DND-41 (cell line): ENCODE data around the gene NAT10.

Experiments
- ATAC-seq: fragments of 200-7000 bp; cut with Tn5 transposase; 3 replicates; pipeline ENCODE4 v1.9.1; 2021; ENCODE audit warnings: low read depth; ENCODE audit not compliant: insufficient read depth
- DNase-seq: peaks from one replicate; pipeline ENCODE4 v3.0.0-alpha.2; 2020
- H2AFZ ChIP-seq: 2 replicates; pipeline ENCODE4 v1.6.0; 2012; ENCODE audit warnings: low read depth, low read length
- H3K27ac ChIP-seq: 2 replicates; pipeline ENCODE4 v1.5.1; 2012; ENCODE audit warnings: low read length, inconsistent platforms
- H3K27me3 ChIP-seq: fragments of 200-600 bp; sonication (generic); 2 replicates; pipeline ENCODE4 v1.6.0; 2012; ENCODE audit warnings: low read length, mild to moderate bottlenecking, inconsistent platforms; ENCODE audit not compliant: insufficient read depth, poor library complexity
- H3K36me3 ChIP-seq: 2 replicates; pipeline ENCODE4 v1.5.1; 2012; ENCODE audit warnings: low read length, inconsistent platforms; ENCODE audit not compliant: insufficient read depth
- H3K4me1 ChIP-seq: 2 replicates; pipeline ENCODE4 v1.5.1; 2012; ENCODE audit warnings: mild to moderate bottlenecking, low read length; ENCODE audit not compliant: insufficient read depth
- H3K4me2 ChIP-seq: 2 replicates; pipeline ENCODE4 v1.6.0; 2012; ENCODE audit warnings: mild to moderate bottlenecking, moderate library complexity, low read length, inconsistent platforms; ENCODE audit not compliant: insufficient read depth
- H3K4me3 ChIP-seq, 2 experiments: fragments of 200-600 bp in 1 of 2; shearing (Covaris generic) in 1 of 2; 2 replicates each; pipeline ENCODE4 v1.5.1; 2012 to 2016; ENCODE audit warnings: inconsistent platforms in 2 of 2, low read length in 2 of 2, mild to moderate bottlenecking in 2 of 2, low read depth in 1 of 2, moderate library complexity in 1 of 2
- H3K79me2 ChIP-seq: 2 replicates; pipeline ENCODE4 v1.6.0; 2012; ENCODE audit warnings: low read length, inconsistent platforms; ENCODE audit not compliant: insufficient read depth
- H3K9ac ChIP-seq: 2 replicates; pipeline ENCODE4 v1.6.0; 2012; ENCODE audit warnings: low read depth, mild to moderate bottlenecking, inconsistent platforms, low read length, moderate library complexity
- H3K9me3 ChIP-seq: 2 replicates; pipeline ENCODE4 v1.5.1; 2012; ENCODE audit warnings: low read length, moderate library complexity, mild to moderate bottlenecking, inconsistent platforms; ENCODE audit not compliant: insufficient read depth, severe bottlenecking
- H4K20me1 ChIP-seq: 2 replicates; pipeline ENCODE4 v1.6.0; 2012; ENCODE audit warnings: low read length; ENCODE audit not compliant: insufficient read depth
- CTCF ChIP-seq: IDR thresholded peaks from 2 replicates; pipeline ENCODE4 v1.5.1; 2012; ENCODE audit warnings: borderline replicate concordance, low read length, moderate library complexity, mild to moderate bottlenecking; ENCODE audit not compliant: poor library complexity, severe bottlenecking; ENCODE audit errors: extremely low read depth
- EZH2 ChIP-seq: IDR thresholded peaks from 3 replicates; pipeline ENCODE4 v1.6.1; 2012; ENCODE audit warnings: borderline replicate concordance, low read depth, mild to moderate bottlenecking, moderate library complexity, low read length, inconsistent platforms; ENCODE audit not compliant: severe bottlenecking

The NAT10 gene

GRCh38 chr11:34194576-34195335, 89.3 kb downstream of the NAT10 start:
- no peak overlapping the region for H3K4me2 ChIP-seq
- no peaks in the 10 kb centered on the region for H3K79me2 ChIP-seq
- no peak for TF ChIP-seq CTCF
- no peak for TF ChIP-seq EZH2
- H2AFZ ChIP-seq: no peak overlapping the region
- no peak overlapping the region for H3K4me3 ChIP-seq
- ATAC-seq (no peak), DNase-seq (no peak)
- H3K27ac ChIP-seq: no peak overlapping the region
- peaks cover under 1% of the 10 kb centered on the region for H3K27me3 ChIP-seq
- H4K20me1 ChIP-seq: no peaks in the 10 kb centered on the region
- no peaks in the 10 kb centered on the region for H3K36me3 ChIP-seq
- no peak overlapping the region for H3K9ac ChIP-seq
- no peaks in the 10 kb centered on the region for H3K4me1 ChIP-seq
- no peaks in the 10 kb centered on the region for H3K9me3 ChIP-seq
